Spleen (tissue), 11 donors: ENCODE data around the gene HRC. TPM values are rescaled to one million over a fixed set of nuclear protein-coding genes. Genes with fewer than 3 reads are reported as not detected.

ENCODE experiments used
- DNase-seq: peaks from one replicate; pipeline ENCODE4 v3.0.0-alpha.2; 2020
- H3K27ac ChIP-seq, 8 donors: fragments of 200-600 bp; sonication (generic) in 7 of 8; 1 replicate in 4 of 8; 2 replicates in 4 of 8; pipeline versions ENCODE4 v1.5.0 to v1.8.0; 2016 to 2021; ENCODE audit warnings: inconsistent platforms in 4 of 8, mild to moderate bottlenecking in 4 of 8, moderate library complexity in 1 of 8
- H3K27me3 ChIP-seq, 7 donors: fragments of 200-600 bp; sonication (generic) in 6 of 7; replicated peaks in 1 of 7; 1 replicate in 4 of 7; 2 replicates in 3 of 7; pipeline versions ENCODE4 v1.5.0 to v1.8.0; 2016 to 2021; ENCODE audit warnings: inconsistent platforms in 3 of 7, mild to moderate bottlenecking in 1 of 7
- H3K36me3 ChIP-seq, 6 donors: fragments of 200-600 bp; sonication (generic) in 5 of 6; 1 replicate in 4 of 6; 2 replicates in 2 of 6; pipeline versions ENCODE4 v1.5.0 to v1.8.0; 2016 to 2021; ENCODE audit warnings: inconsistent platforms in 2 of 6
- H3K4me1 ChIP-seq, 6 donors: fragments of 200-600 bp; sonication (generic) in 5 of 6; 1 replicate in 3 of 6; 2 replicates in 3 of 6; pipeline versions ENCODE4 v1.5.0 to v1.8.0; 2016 to 2021; ENCODE audit warnings: inconsistent platforms in 3 of 6
- H3K4me3 ChIP-seq, 8 donors: fragments of 200-600 bp; sonication (generic) in 7 of 8; 1 replicate in 4 of 8; 2 replicates in 4 of 8; pipeline versions ENCODE4 v1.5.0 to v1.8.0; 2016 to 2021; ENCODE audit warnings: inconsistent platforms in 4 of 8, mild to moderate bottlenecking in 4 of 8, moderate library complexity in 2 of 8
- H3K9me3 ChIP-seq, 8 donors: fragments of 200-600 bp; sonication (generic) in 7 of 8; 1 replicate in 4 of 8; 2 replicates in 4 of 8; pipeline versions ENCODE4 v1.5.0 to v1.8.0; 2016 to 2021; ENCODE audit warnings: inconsistent platforms in 4 of 8
- CTCF ChIP-seq, 11 experiments: fragments of 200-600 bp in 7 of 11; fragments of 450-650 bp in 4 of 11; sonication (generic) in 4 of 11; IDR thresholded peaks in 8 of 11; conservative IDR thresholded peaks in 3 of 11; 1 replicate in 7 of 11; 2 replicates in 4 of 11; pipeline versions ENCODE4 v1.4.0 to v1.8.0; 2016 to 2021; ENCODE audit warnings: antibody characterized with exemption in 11 of 11, inconsistent platforms in 4 of 11, mild to moderate bottlenecking in 1 of 11
- POLR2A ChIP-seq, 3 donors: fragments of 450-650 bp; IDR thresholded peaks; one replicate each; pipeline ENCODE4 v1.5.1; 2017; ENCODE audit warnings: antibody characterized with exemption in 3 of 3, mild to moderate bottlenecking in 1 of 3
- POLR2AphosphoS5 ChIP-seq, 3 donors: sonication (generic); formaldehyde crosslinking; IDR thresholded peaks; one replicate each; pipeline ENCODE4 v1.5.1; 2017; ENCODE audit warnings: antibody characterized with exemption in 3 of 3
- WGBS, 5 donors: extraction: QIAGEN DNeasy Blood & Tissue Kit in 3 of 5; methylation state at CpG; one replicate each; pipeline versions ENCODE4 v1.1.5 to v1.1.7; 2013 to 2018; 5-methylcytosine and 5-hydroxymethylcytosine counted together
- intact Hi-C: fragments of 100-400 bp; cut with DNase I; formaldehyde crosslinking; loops from one replicate; pipeline ENCODE4 v1.15.0; 2023; ENCODE audit warnings: low total_unique reads
- polyA plus RNA-seq, 3 donors: library from polyadenylated mRNA; stranded (reverse); fragments of 200-250 nt; gene quantifications; one replicate each; pipeline ENCODE4 v1.2.1, GENCODE V29; 2013
- total RNA-seq, 7 donors: library from RNA; depleted of rRNA in 3 of 7; stranded (reverse); fragments of >200 nt in 3 of 7; fragmentation: NEBNext Ultra II Directional in 4 of 7; extraction: Animal tissue kit (Norgen Biotek cat#: 25700) in 4 of 7; gene quantifications; one replicate each; pipeline versions ENCODE4 v1.1.0 to v1.2.1, GENCODE V29; 2016 to 2021
- donor health status: healthy with polysubstance abuse.
- donor health status: DM: no; HTN: no; CAD: no; lungs with moderate emphysema.
- donor health status: DM: no; HTN: no; CAD: no.
- donor health status: Bipolar disorder and iron deficiency.
- donor health status: healthy.
- donor health status: DM: no; HTN: no; CAD: no.
- donor health status: DM: yes; HTN: yes; CAD: no.

The HRC gene
- total and polyA plus RNA-seq, 10 donors = 0.07 to 0.47 (median 0.27) TPM; not detected in 5

DNA sequence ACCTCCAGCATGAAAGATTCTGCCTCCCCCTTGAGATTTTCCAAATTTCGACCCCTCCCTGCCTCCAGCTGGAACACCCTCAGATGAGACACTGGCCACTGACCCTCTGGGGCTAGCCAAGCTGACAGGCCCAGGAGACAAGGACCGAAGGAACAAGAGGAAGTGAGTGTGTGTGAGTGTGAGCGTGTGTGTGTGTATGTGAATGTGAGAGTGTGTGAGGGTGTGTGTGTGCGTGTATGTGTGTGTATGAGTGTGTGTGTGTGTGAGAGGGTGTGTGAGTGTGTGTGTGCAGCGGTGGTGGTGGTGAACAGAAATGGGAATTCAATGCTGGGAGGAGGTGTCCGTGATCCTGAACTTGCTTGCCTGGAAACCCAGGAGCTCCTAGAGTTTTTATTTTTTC, 13.8 kb downstream of the HRC start:
- intact Hi-C loops = loop anchor here (10.0 kb wide), 1 partner anchor 47 kb away; no protein-coding TSS in a partner anchor
- no peaks in the 10 kb centered on the region for H3K36me3 ChIP-seq
- no peak for DNase-seq
- H3K4me1 ChIP-seq = peaks cover 0 to 35% (median 17%) of the 10 kb centered on the region in 6 donors
- H3K27me3 ChIP-seq = peaks cover 0 to 54% (median 17%) of the 10 kb centered on the region in 7 donors
- TF ChIP-seq POLR2AphosphoS5 (IDR thresholded peaks at IDR 0.05) = no peak
- no peaks in the 10 kb centered on the region for H3K9me3 ChIP-seq
- no peak overlapping the region for H3K27ac ChIP-seq
- WGBS, 5 donors = 70 to 84% (median 75%) methylated on average over 6 of the region's 6 CpGs
- no peak overlapping the region for H3K4me3 ChIP-seq

GRCh38 chr19:49140951-49141350, 14.2 kb downstream of the HRC start:
- 72 to 88% (median 80%) methylated on average over 7 of the region's 7 CpGs for WGBS, 5 donors
- Histone ChIP-seq H3K27ac (no peak overlapping the region), H3K4me3 (no peak overlapping the region), H3K9me3 (no peaks in the 10 kb centered on the region), H3K27me3 (peaks cover 0 to 52% (median 14%) of the 10 kb centered on the region in 7 donors), H3K36me3 (no peaks in the 10 kb centered on the region), H3K4me1 (peaks cover 0 to 33% (median 14%) of the 10 kb centered on the region in 6 donors)
- intact Hi-C loops = loop anchor here (10.0 kb wide), 1 partner anchor 46 kb away; no protein-coding TSS in a partner anchor
- TF ChIP-seq CTCF (IDR thresholded peaks at IDR 0.05 in 8 of 11, conservative IDR thresholded peaks at IDR 0.05 in 3 of 11) (no peak), POLR2AphosphoS5 (IDR thresholded peaks at IDR 0.05) (no peak), POLR2A (IDR thresholded peaks at IDR 0.05) (no peak)
- no peak for DNase-seq

- 75 to 94% (median 79%) methylated on average over 6 to 10 of the region's 10 CpGs for WGBS, 5 donors
- Histone ChIP-seq H3K27me3 (peaks cover 0 to 45% (median 20%) of the 10 kb centered on the region in 7 donors), H3K27ac (peak overlapping the region in 6 of 8 donors; percentile 15 to 62 (median 60)), H3K36me3 (no peaks in the 10 kb centered on the region), H3K4me3 (no peak overlapping the region), H3K4me1 (peaks cover 0 to 29% (median 14%) of the 10 kb centered on the region in 6 donors), H3K9me3 (no peaks in the 10 kb centered on the region)
- no peak for DNase-seq
- TF ChIP-seq POLR2AphosphoS5 (IDR thresholded peaks at IDR 0.05) = peak; percentile 26 to 72 (median 64)
- TF ChIP-seq POLR2A (IDR thresholded peaks at IDR 0.05) = no peak
- TF ChIP-seq CTCF (IDR thresholded peaks at IDR 0.05 in 8 of 11, conservative IDR thresholded peaks at IDR 0.05 in 3 of 11) = no peak
- intact Hi-C loops = no loop called here
Observed at GRCh38 chr19:49136771-49137171, 18.4 kb downstream of the HRC start.

- H3K9me3 ChIP-seq = no peaks in the 10 kb centered on the region
- peaks cover 0 to 45% (median 20%) of the 10 kb centered on the region in 7 donors for H3K27me3 ChIP-seq
- H3K4me1 ChIP-seq = peaks cover 0 to 29% (median 14%) of the 10 kb centered on the region in 6 donors
- H3K4me3 ChIP-seq = no peak overlapping the region
- WGBS, 5 donors = 76 to 86% (median 82%) methylated on average over 5 of the region's 5 CpGs
- intact Hi-C loops = no loop called here
- no peak for TF ChIP-seq POLR2A (IDR thresholded peaks at IDR 0.05)
- no peak for TF ChIP-seq POLR2AphosphoS5 (IDR thresholded peaks at IDR 0.05)
- TF ChIP-seq CTCF (IDR thresholded peaks at IDR 0.05 in 8 of 11, conservative IDR thresholded peaks at IDR 0.05 in 3 of 11) = no peak
- DNase-seq = no peak
- H3K27ac ChIP-seq = peak overlapping the region in 5 of 8 donors; percentile 46 to 62 (median 60)
- H3K36me3 ChIP-seq = no peaks in the 10 kb centered on the region
Observed at GRCh38 chr19:49135686-49136085, 19.5 kb downstream of the HRC start.
